Measurements from ENCODE around the gene VIPAS39.
"Not testable (repeated sequence)": the region's sequence is repeated elsewhere in the genome, so short reads cannot be mapped to it uniquely, and the experiment has no call there.

VIPAS39 gene

GRCh38 chr14:77470224-77470870 lies 12.9 kb upstream of the VIPAS39 start:
- no peak for DNase-seq (ENCODE audit: low read depth in 2 of 2)

GRCh38 chr14:77469539-77469938 lies 12.1 kb upstream of the VIPAS39 start:
- DNase-seq (ENCODE audit: low read depth in 2 of 2), result no peak

GRCh38 chr14:77469067-77469505 lies 11.7 kb upstream of the VIPAS39 start:
- no peak for DNase-seq (ENCODE audit: low read depth in 2 of 2)

- DNase-seq (ENCODE audit: low read depth in 2 of 2), result no peak
Observed at GRCh38 chr14:77467801-77468200, 10.4 kb upstream of the VIPAS39 start.

- DNase-seq (ENCODE audit: low read depth in 2 of 2), result peak; percentile 58 to 70
Observed at GRCh38 chr14:77459072-77459723, 1.8 kb upstream of the VIPAS39 start.

- peak; percentile 10 to 28 for DNase-seq (ENCODE audit: low read depth in 2 of 2)
Observed at GRCh38 chr14:77458249-77458950, 999 bp upstream of the VIPAS39 start.

- no peak for DNase-seq (ENCODE audit: low read depth in 2 of 2)
Observed at GRCh38 chr14:77457115-77457521, 283 bp downstream of the VIPAS39 start.

GRCh38 chr14:77455966-77456640 lies 1.3 kb downstream of the VIPAS39 start:
- no peak for DNase-seq (ENCODE audit: low read depth in 2 of 2)

GRCh38 chr14:77442196-77442595 lies 15.2 kb downstream of the VIPAS39 start:
- no peak for DNase-seq (ENCODE audit: low read depth in 2 of 2)

GRCh38 chr14:77439861-77440260 lies 17.5 kb downstream of the VIPAS39 start:
- no peak for DNase-seq (ENCODE audit: low read depth in 2 of 2)

GRCh38 chr14:77438596-77438995 lies 18.8 kb downstream of the VIPAS39 start:
- DNase-seq (ENCODE audit: low read depth in 2 of 2), result no peak

- DNase-seq (ENCODE audit: low read depth in 2 of 2), result no peak
Observed at GRCh38 chr14:77436042-77436441, 21.4 kb downstream of the VIPAS39 start.

- no peak for DNase-seq (ENCODE audit: low read depth in 2 of 2)
Observed at GRCh38 chr14:77426396-77426795, 31.0 kb downstream of the VIPAS39 start.

GRCh38 chr14:77424862-77425261 lies 32.5 kb downstream of the VIPAS39 start:
- DNase-seq (ENCODE audit: low read depth in 2 of 2), result no peak

GRCh38 chr14:77423423-77423822 lies 34.0 kb downstream of the VIPAS39 start, which contains the start of gene NOXRED1:
NOXRED1 (minus strand) TSS chr14:77423523; CDS start chr14:77422889, 634 bp downstream.
- no peak for DNase-seq (ENCODE audit: low read depth in 2 of 2)

- no peak for DNase-seq (ENCODE audit: low read depth in 2 of 2)
Observed at GRCh38 chr14:77421201-77421600, 36.2 kb downstream of the VIPAS39 start.

GRCh38 chr14:77416836-77417235 lies 40.6 kb downstream of the VIPAS39 start:
- DNase-seq (ENCODE audit: low read depth in 2 of 2), result no peak

- DNase-seq (ENCODE audit: low read depth in 2 of 2), result not testable (repeated sequence)
Observed at GRCh38 chr14:77416098-77416497, 41.3 kb downstream of the VIPAS39 start.

- not testable (repeated sequence) for DNase-seq (ENCODE audit: low read depth in 2 of 2)
Observed at GRCh38 chr14:77415403-77416030, 41.9 kb downstream of the VIPAS39 start.

GRCh38 chr14:77409131-77409533 lies 48.3 kb downstream of the VIPAS39 start:
- no peak for DNase-seq (ENCODE audit: low read depth in 2 of 2)

GRCh38 chr14:77407158-77407557 lies 50.2 kb downstream of the VIPAS39 start:
- no peak for DNase-seq (ENCODE audit: low read depth in 2 of 2)

- DNase-seq (ENCODE audit: low read depth in 2 of 2), result no peak
Observed at GRCh38 chr14:77406718-77407117, 50.7 kb downstream of the VIPAS39 start.

Measured in stimulated activated CD4-positive, alpha-beta T cell treated with anti-CD3 and anti-CD28 coated beads, Interleukin-15, amount 100 ng/mL, for 48 hours (primary cell).